Measurements from ENCODE around the gene TSPAN9. TPM values are rescaled to one million over a fixed set of nuclear protein-coding genes. Genes with fewer than 3 reads are reported as not detected.

TSPAN9 gene
- total and polyA plus RNA-seq, 9 donors: 24.9 to 72.3 (median 55.7) TPM

- WGBS, 3 donors: 45 to 83% (median 48%) methylated on average over 2 of the region's 2 CpGs
- Histone ChIP-seq H3K9me3 (no peaks in the 10 kb centered on the region), H3K4me3 (no peak overlapping the region), H3K4me1 (ENCODE audit: insufficient read depth) (peaks cover 10% of the 10 kb centered on the region), H3K27ac (no peak overlapping the region), H3K27me3 (no peaks in the 10 kb centered on the region), H3K36me3 (no peaks in the 10 kb centered on the region)
- DNase-seq: no peak
- TF ChIP-seq CTCF (IDR thresholded peaks at IDR 0.05) (no peak), POLR2A (IDR thresholded peaks at IDR 0.05) (no peak), EP300 (IDR thresholded peaks at IDR 0.05) (no peak)
- intact Hi-C loops (cut with DNase I): no loop called here
These were observed 112.1 kb downstream of the TSPAN9 start for GRCh38 chr12:3189282-3189681.

- Histone ChIP-seq H3K4me3 (no peak overlapping the region), H3K27ac (no peak overlapping the region), H3K9me3 (no peaks in the 10 kb centered on the region), H3K4me1 (ENCODE audit: insufficient read depth) (peaks cover 10% of the 10 kb centered on the region), H3K36me3 (no peaks in the 10 kb centered on the region), H3K27me3 (no peaks in the 10 kb centered on the region)
- WGBS, 3 donors: 54 to 60% (median 59%) methylated on average over 9 of the region's 9 CpGs
- intact Hi-C loops (cut with DNase I): loop anchor here in 1 of 4 donors (10.0 kb wide), 1 partner anchor 55 kb away; no protein-coding TSS in a partner anchor
- no peak for DNase-seq
- TF ChIP-seq EP300 (IDR thresholded peaks at IDR 0.05) (no peak), CTCF (IDR thresholded peaks at IDR 0.05) (no peak), POLR2A (IDR thresholded peaks at IDR 0.05) (no peak)
These were observed 112.9 kb downstream of the TSPAN9 start for GRCh38 chr12:3190101-3190500.

GRCh38 chr12:3191450-3191849, 114.3 kb downstream of the TSPAN9 start:
- WGBS, 3 donors: 82 to 100% (median 86%) methylated on average over 2 of the region's 2 CpGs
- DNase-seq: no peak
- peaks cover 5% of the 10 kb centered on the region for H3K4me1 ChIP-seq (ENCODE audit: insufficient read depth)
- no peak for TF ChIP-seq EP300 (IDR thresholded peaks at IDR 0.05)
- TF ChIP-seq CTCF (IDR thresholded peaks at IDR 0.05): no peak
- TF ChIP-seq POLR2A (IDR thresholded peaks at IDR 0.05): no peak
- no peak overlapping the region for H3K4me3 ChIP-seq
- intact Hi-C loops (cut with DNase I): loop anchor here in 1 of 4 donors (10.0 kb wide), 1 partner anchor 57 kb away; no protein-coding TSS in a partner anchor
- H3K9me3 ChIP-seq: no peaks in the 10 kb centered on the region
- H3K36me3 ChIP-seq: no peaks in the 10 kb centered on the region
- H3K27me3 ChIP-seq: no peaks in the 10 kb centered on the region
- H3K27ac ChIP-seq: no peak overlapping the region

GRCh38 chr12:3192221-3192620, 115.0 kb downstream of the TSPAN9 start:
- H3K4me3 ChIP-seq: no peak overlapping the region
- DNase-seq: no peak
- no peak overlapping the region for H3K27ac ChIP-seq
- H3K27me3 ChIP-seq: no peaks in the 10 kb centered on the region
- H3K4me1 ChIP-seq (ENCODE audit: insufficient read depth): peaks cover 5% of the 10 kb centered on the region
- H3K36me3 ChIP-seq: no peaks in the 10 kb centered on the region
- intact Hi-C loops (cut with DNase I): loop anchor here in 1 of 4 donors (10.0 kb wide), 1 partner anchor 57 kb away; no protein-coding TSS in a partner anchor
- 90 to 93% (median 93%) methylated on average over 10 of the region's 10 CpGs for WGBS, 3 donors
- no peak for TF ChIP-seq POLR2A (IDR thresholded peaks at IDR 0.05)
- no peak for TF ChIP-seq EP300 (IDR thresholded peaks at IDR 0.05)
- no peak for TF ChIP-seq CTCF (IDR thresholded peaks at IDR 0.05)
- no peaks in the 10 kb centered on the region for H3K9me3 ChIP-seq
